Uterus (tissue), 4 donors: ENCODE measurements around the gene CA12. TPM values are rescaled to one million over a fixed set of nuclear protein-coding genes. Genes with fewer than 3 reads are reported as not detected.

Source experiments
- DNase-seq, 2 donors: peaks; one replicate each; pipeline ENCODE4 v3.0.0-alpha.2; 2019 to 2020
- H3K27ac ChIP-seq, 2 donors: fragments of 200-600 bp; sonication (generic); 1 replicate in 1 of 2; 2 replicates in 1 of 2; pipeline ENCODE4 v1.5.1; 2016 to 2018
- H3K27me3 ChIP-seq, 2 donors: fragments of 200-600 bp; sonication (generic); one replicate each; pipeline ENCODE4 v1.5.1; 2018 to 2019; ENCODE audit warnings: control low read depth in 1 of 2
- H3K36me3 ChIP-seq, 2 donors: fragments of 200-600 bp; sonication (generic); one replicate each; pipeline ENCODE4 v1.5.1; 2019; ENCODE audit warnings: control low read depth in 1 of 2
- H3K4me1 ChIP-seq, 2 donors: fragments of 200-600 bp; sonication (generic); one replicate each; pipeline ENCODE4 v1.5.1; 2018 to 2019; ENCODE audit warnings: control low read depth in 1 of 2
- H3K4me3 ChIP-seq, 2 donors: fragments of 200-600 bp; sonication (generic); 1 replicate in 1 of 2; 2 replicates in 1 of 2; pipeline ENCODE4 v1.5.1; 2018 to 2019; ENCODE audit warnings: mild to moderate bottlenecking in 1 of 2
- H3K9me3 ChIP-seq, 2 donors: fragments of 200-600 bp; sonication (generic); one replicate each; pipeline ENCODE4 v1.5.1; 2019; ENCODE audit warnings: control low read depth in 1 of 2
- POLR2A ChIP-seq, 2 donors: fragments of 450-650 bp; IDR thresholded peaks; one replicate each; pipeline ENCODE4 v1.6.1; 2016; ENCODE audit warnings: antibody characterized with exemption in 2 of 2, mild to moderate bottlenecking in 1 of 2, moderate library complexity in 1 of 2
- intact Hi-C: fragments of 100-400 bp; cut with DNase I; formaldehyde crosslinking; loops from one replicate; pipeline ENCODE4 v1.15.1; 2023; ENCODE audit warnings: low total_unique reads
- total RNA-seq, 4 donors: library from RNA; depleted of rRNA in 3 of 4; stranded (reverse); fragments of >200 nt in 3 of 4; gene quantifications; one replicate each; pipeline versions ENCODE4 v1.1.0 to v1.2.4, GENCODE V29; 2014 to 2023
- TF ChIP-seq, protein P1 (sequence below), 4 experiments: fragments of 200-600 bp in 2 of 4; fragments of 450-650 bp in 2 of 4; sonication (generic) in 2 of 4; IDR thresholded peaks; one replicate each; pipeline ENCODE4 v1.5.1; 2016 to 2019; ENCODE audit warnings: antibody characterized with exemption in 4 of 4, mild to moderate bottlenecking in 2 of 4, moderate library complexity in 1 of 4
- donor health status: DM: yes; HTN: yes; CAD: no.

CA12 gene
- total RNA-seq, 4 donors from 2014 or later, result 0.29 to 11.8 (median 8.0) TPM

DNA sequence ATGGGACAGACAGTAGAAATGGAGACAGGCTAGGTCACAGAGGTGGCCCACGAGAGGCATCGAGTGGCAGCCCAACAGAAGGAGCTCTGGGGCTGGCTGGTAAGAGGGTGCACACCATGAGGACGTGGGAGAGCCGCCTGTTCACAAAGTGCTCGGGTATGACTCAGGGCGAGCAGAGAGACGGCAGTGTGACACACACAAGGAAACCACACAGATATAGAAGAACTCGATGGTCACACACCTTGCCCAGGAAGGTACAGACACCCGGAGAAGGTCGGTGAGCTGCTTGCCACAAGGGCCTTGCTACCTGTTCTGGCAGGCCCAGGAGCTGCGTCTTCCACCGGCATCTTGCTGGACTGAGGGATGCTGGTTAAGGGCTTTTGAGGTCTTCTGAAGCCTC is 50.2 kb downstream of the CA12 start:
- Histone ChIP-seq H3K36me3 (no peaks in the 10 kb centered on the region), H3K4me1 (no peaks in the 10 kb centered on the region), H3K27ac (no peak overlapping the region), H3K27me3 (no peaks in the 10 kb centered on the region), H3K9me3 (no peaks in the 10 kb centered on the region), H3K4me3 (no peak overlapping the region)
- intact Hi-C loops, result no loop called here
- no peak for DNase-seq
- TF ChIP-seq, protein P1, sequence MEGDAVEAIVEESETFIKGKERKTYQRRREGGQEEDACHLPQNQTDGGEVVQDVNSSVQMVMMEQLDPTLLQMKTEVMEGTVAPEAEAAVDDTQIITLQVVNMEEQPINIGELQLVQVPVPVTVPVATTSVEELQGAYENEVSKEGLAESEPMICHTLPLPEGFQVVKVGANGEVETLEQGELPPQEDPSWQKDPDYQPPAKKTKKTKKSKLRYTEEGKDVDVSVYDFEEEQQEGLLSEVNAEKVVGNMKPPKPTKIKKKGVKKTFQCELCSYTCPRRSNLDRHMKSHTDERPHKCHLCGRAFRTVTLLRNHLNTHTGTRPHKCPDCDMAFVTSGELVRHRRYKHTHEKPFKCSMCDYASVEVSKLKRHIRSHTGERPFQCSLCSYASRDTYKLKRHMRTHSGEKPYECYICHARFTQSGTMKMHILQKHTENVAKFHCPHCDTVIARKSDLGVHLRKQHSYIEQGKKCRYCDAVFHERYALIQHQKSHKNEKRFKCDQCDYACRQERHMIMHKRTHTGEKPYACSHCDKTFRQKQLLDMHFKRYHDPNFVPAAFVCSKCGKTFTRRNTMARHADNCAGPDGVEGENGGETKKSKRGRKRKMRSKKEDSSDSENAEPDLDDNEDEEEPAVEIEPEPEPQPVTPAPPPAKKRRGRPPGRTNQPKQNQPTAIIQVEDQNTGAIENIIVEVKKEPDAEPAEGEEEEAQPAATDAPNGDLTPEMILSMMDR (IDR thresholded peaks at IDR 0.05), result no peak
- no peak for TF ChIP-seq POLR2A (IDR thresholded peaks at IDR 0.05)

DNA sequence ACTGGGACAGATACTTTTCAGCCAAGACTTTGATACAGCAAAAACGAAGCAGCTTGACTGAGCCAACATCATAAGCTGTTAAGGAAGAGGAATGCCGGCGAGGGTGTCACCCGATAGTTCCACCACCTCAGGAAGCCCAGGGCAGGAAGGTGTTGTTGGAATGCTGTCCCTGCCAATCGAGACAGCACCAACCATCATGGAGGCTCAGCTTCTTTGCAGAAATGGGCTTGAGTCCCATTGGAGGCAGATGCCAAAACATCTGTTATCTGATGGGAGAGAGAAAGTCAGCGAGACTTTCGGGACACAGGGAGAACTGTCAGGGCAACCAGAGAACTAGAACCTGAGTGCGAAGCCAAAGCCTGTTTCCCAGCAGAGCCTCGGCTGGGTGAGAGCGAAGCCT is 50.7 kb downstream of the CA12 start:
- Histone ChIP-seq H3K4me1 (no peaks in the 10 kb centered on the region), H3K36me3 (no peaks in the 10 kb centered on the region), H3K9me3 (no peaks in the 10 kb centered on the region), H3K27ac (no peak overlapping the region), H3K27me3 (no peaks in the 10 kb centered on the region), H3K4me3 (no peak overlapping the region)
- intact Hi-C loops, result no loop called here
- no peak for TF ChIP-seq POLR2A (IDR thresholded peaks at IDR 0.05)
- TF ChIP-seq, protein P1 (IDR thresholded peaks at IDR 0.05), result no peak
- no peak for DNase-seq

DNA sequence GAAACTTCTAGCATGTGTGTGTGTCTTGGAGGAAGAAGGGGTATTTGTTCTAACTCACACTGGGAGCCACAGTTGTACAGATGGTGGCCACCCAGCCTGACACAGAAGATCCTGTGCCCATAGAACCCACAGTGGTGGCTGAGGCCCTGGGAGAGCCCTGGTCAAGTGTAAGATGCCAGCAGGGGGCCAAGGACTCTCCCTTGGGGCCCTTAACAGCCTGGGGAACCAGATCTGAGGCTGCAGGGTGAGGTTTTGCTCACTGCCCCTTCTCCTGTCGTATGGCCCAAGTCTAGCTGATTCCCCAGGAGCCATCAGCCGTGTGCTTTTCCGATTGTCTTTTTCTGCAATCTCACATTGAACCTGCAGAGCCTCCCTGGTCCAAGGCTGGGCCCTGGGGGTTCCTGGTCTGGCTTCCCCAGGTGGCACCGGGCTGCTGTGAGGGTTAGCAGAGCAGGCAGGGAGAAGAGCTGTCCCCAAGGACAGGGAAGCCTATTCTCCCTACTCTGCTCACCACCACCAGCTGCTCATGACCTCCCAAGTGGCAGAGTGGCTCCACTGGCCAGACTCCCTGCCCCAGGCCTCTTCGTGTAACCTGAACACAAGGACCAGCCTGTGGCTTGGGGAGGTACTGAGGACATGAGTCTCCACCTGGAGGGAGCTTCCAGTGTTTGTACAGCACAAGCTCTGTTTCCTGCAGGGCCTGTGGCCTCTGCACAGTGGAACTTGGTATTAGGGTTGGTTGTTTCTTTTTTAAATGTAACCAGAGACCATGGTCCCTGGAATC is 51.9 kb downstream of the CA12 start:
- Histone ChIP-seq H3K27ac (no peak overlapping the region), H3K36me3 (no peaks in the 10 kb centered on the region), H3K27me3 (no peaks in the 10 kb centered on the region), H3K9me3 (no peaks in the 10 kb centered on the region), H3K4me1 (no peaks in the 10 kb centered on the region), H3K4me3 (no peak overlapping the region)
- DNase-seq, result no peak
- intact Hi-C loops, result no loop called here
- TF ChIP-seq POLR2A (IDR thresholded peaks at IDR 0.05), result no peak
- TF ChIP-seq, protein P1 (IDR thresholded peaks at IDR 0.05), result no peak

DNA sequence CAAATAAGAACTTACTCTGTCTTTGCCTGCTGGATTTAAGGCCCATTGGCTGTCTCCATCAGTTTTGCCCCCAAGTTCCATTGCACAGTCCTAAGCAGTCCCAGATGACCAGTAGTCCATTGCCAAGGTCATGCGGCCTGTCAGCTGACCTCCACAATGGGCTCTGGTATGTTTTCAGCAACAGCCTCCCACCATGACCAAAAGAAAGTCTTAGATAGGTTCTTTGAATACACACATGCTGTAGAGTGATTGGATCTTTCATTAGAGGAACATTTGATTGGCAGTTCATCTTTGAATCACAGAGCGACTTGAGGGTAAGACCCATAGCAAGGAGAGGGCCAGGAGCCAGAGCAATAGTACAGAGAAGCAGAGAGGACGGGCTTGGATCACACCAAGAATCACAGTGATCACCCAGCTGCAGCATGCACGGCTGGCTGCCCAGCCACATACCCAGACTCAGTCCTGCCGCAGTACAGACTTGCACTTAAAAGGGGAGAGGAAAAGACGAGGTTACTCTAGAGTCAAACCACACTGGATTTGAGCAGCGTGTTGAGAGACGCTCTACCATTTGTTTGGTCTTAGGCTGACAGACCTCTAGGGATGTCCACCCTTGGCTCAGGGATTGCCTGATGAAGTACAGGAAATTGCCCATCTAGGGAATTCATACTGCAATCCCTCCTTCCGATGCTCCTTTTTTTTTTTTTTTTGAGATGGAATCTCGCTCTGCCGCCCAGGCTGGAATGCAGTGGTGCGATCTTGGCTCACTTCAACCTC is 53.8 kb downstream of the CA12 start:
- no peaks in the 10 kb centered on the region for H3K9me3 ChIP-seq
- no peak overlapping the region for H3K27ac ChIP-seq
- H3K27me3 ChIP-seq, result no peaks in the 10 kb centered on the region
- H3K4me3 ChIP-seq, result no peak overlapping the region
- DNase-seq, result no peak
- intact Hi-C loops, result no loop called here
- H3K36me3 ChIP-seq, result no peaks in the 10 kb centered on the region
- no peaks in the 10 kb centered on the region for H3K4me1 ChIP-seq
- TF ChIP-seq POLR2A (IDR thresholded peaks at IDR 0.05), result no peak
- TF ChIP-seq, protein P1 (IDR thresholded peaks at IDR 0.05), result no peak

DNA sequence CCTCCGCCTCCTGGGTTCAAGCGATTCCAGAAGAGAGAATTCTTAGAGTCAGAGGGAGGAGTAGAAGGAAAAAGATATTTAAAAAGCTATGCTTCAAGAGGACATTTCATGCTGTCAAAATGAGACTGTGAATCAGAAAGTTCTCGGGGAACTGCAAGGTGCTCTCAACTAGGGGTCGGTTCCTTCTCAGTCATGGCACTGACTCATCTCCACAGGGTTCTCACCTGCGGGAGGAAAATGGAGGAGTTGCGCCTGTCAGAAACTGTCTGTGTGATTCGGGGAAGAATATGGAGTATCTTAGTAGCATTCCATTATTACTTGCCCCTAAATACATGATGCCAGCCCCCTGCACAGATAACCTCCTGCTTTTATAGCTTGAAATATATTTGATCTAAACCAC is 56.9 kb downstream of the CA12 start:
- no peaks in the 10 kb centered on the region for H3K36me3 ChIP-seq
- no peak overlapping the region for H3K4me3 ChIP-seq
- H3K9me3 ChIP-seq, result no peaks in the 10 kb centered on the region
- no peaks in the 10 kb centered on the region for H3K4me1 ChIP-seq
- H3K27me3 ChIP-seq, result no peaks in the 10 kb centered on the region
- TF ChIP-seq, protein P1 (IDR thresholded peaks at IDR 0.05), result no peak
- no peak for TF ChIP-seq POLR2A (IDR thresholded peaks at IDR 0.05)
- intact Hi-C loops, result no loop called here
- DNase-seq, result no peak
- H3K27ac ChIP-seq, result no peak overlapping the region
